WTC11 (cell line): ENCODE data around the gene FAM114A2. TPM values are rescaled to one million over a fixed set of nuclear protein-coding genes. Genes with fewer than 3 reads are reported as not detected.

ENCODE experiments used
- ATAC-seq: fragments of 200-7000 bp; cut with Tn5 transposase; 2 replicates; pipeline ENCODE4 v1.10.0; 2021; ENCODE audit warnings: mild to moderate bottlenecking, moderate library complexity
- CTCF ChIA-PET: fragments of 300-600 bp; sonication (Branson Sonifier 250); formaldehyde crosslinking; loops from one replicate; lab custom pipeline; 2021; ENCODE audit warnings: antibody characterized with exemption; lab: Charles Lee
- POLR2A ChIA-PET: fragments of 350-600 bp; sonication (Branson Sonifier 250); formaldehyde crosslinking; loops from one replicate; lab custom pipeline; 2021; ENCODE audit warnings: antibody characterized with exemption; lab: Charles Lee
- DNase-seq: peaks from one replicate; pipeline ENCODE4 v3.0.0; 2021; ENCODE audit warnings: low spot score
- H3K27ac Mint-ChIP-seq: 2 replicates; pipeline ENCODE4 v1.8.0; 2021; ENCODE audit warnings: mixed read lengths
- H3K27me3 Mint-ChIP-seq: 2 replicates; pipeline ENCODE4 v1.8.0; 2021; ENCODE audit warnings: low read depth, mild to moderate bottlenecking, moderate library complexity, mixed read lengths
- H3K36me3 Mint-ChIP-seq: 2 replicates; pipeline ENCODE4 v1.8.0; 2021; ENCODE audit warnings: mixed read lengths
- H3K4me1 Mint-ChIP-seq: 2 replicates; pipeline ENCODE4 v1.8.0; 2022; ENCODE audit warnings: mixed read lengths
- H3K4me3 Mint-ChIP-seq: 2 replicates; pipeline ENCODE4 v1.8.0; 2021; ENCODE audit warnings: mild to moderate bottlenecking, moderate library complexity, mixed read lengths
- H3K9me3 Mint-ChIP-seq: 2 replicates; pipeline ENCODE4 v1.8.0; 2021; ENCODE audit warnings: mixed read lengths
- ELF4 ChIP-seq: sonication (generic); formaldehyde crosslinking; IDR thresholded peaks from 2 replicates; pipeline ENCODE4 v1.8.1; 2022; ENCODE audit warnings: low read depth, mild to moderate bottlenecking, moderate library complexity, missing genetic modification reagents
- ETV6 ChIP-seq: sonication (generic); formaldehyde crosslinking; IDR thresholded peaks from 2 replicates; pipeline ENCODE4 v1.8.1; 2022; ENCODE audit warnings: mild to moderate bottlenecking, missing genetic modification reagents
- FOXK1 ChIP-seq: sonication (generic); formaldehyde crosslinking; IDR thresholded peaks from 2 replicates; pipeline ENCODE4 v1.8.0; 2022; ENCODE audit warnings: mild to moderate bottlenecking, moderate library complexity, missing genetic modification reagents
- GRHL2 ChIP-seq: fragments of 250-450 bp; sonication (Bioruptor Pico); IDR thresholded peaks from 2 replicates; pipeline ENCODE4 v1.8.0; 2022; ENCODE audit warnings: mild to moderate bottlenecking, moderate library complexity; ENCODE audit not compliant: insufficient replicate concordance, severe bottlenecking
- IRF2 ChIP-seq: sonication (generic); formaldehyde crosslinking; IDR thresholded peaks from 2 replicates; pipeline ENCODE4 v1.8.0; 2022; ENCODE audit warnings: low read depth, missing genetic modification reagents, borderline replicate concordance
- JAZF1 ChIP-seq: fragments of 250-450 bp; sonication (Bioruptor Pico); IDR thresholded peaks from 2 replicates; pipeline ENCODE4 v1.9.0; 2021; ENCODE audit warnings: moderate library complexity, mild to moderate bottlenecking, inconsistent platforms
- JUN ChIP-seq: sonication (generic); formaldehyde crosslinking; IDR thresholded peaks from 2 replicates; pipeline ENCODE4 v1.8.0; 2023; ENCODE audit warnings: mild to moderate bottlenecking, missing genetic modification reagents
- NR2C2 ChIP-seq: sonication (generic); formaldehyde crosslinking; IDR thresholded peaks from 2 replicates; pipeline ENCODE4 v1.8.0; 2022; ENCODE audit warnings: mild to moderate bottlenecking, missing genetic modification reagents
- OVOL2 ChIP-seq: fragments of 250-450 bp; sonication (Bioruptor Pico); IDR thresholded peaks from 2 replicates; pipeline ENCODE4 v1.9.0; 2021; ENCODE audit warnings: mild to moderate bottlenecking, borderline replicate concordance
- PRRX2 ChIP-seq: fragments of 250-450 bp; sonication (Bioruptor Pico); IDR thresholded peaks from 2 replicates; pipeline ENCODE4 v1.8.0; 2021; ENCODE audit warnings: mild to moderate bottlenecking
- SOX15 ChIP-seq: fragments of 250-450 bp; sonication (Bioruptor Pico); IDR thresholded peaks from 2 replicates; pipeline ENCODE4 v1.9.0; 2021; ENCODE audit warnings: mild to moderate bottlenecking
- ZNF219 ChIP-seq: sonication (generic); formaldehyde crosslinking; IDR thresholded peaks from 2 replicates; pipeline ENCODE4 v1.8.0; 2023; ENCODE audit warnings: missing genetic modification reagents, mild to moderate bottlenecking, borderline replicate concordance
- ZNF396 ChIP-seq: fragments of 250-450 bp; sonication (Bioruptor Pico); IDR thresholded peaks from 2 replicates; pipeline ENCODE4 v1.8.0; 2021; ENCODE audit warnings: mild to moderate bottlenecking, moderate library complexity, borderline replicate concordance
- ZNF416 ChIP-seq: fragments of 250-450 bp; sonication (Bioruptor Pico); IDR thresholded peaks from 2 replicates; pipeline ENCODE4 v1.9.0; 2021; ENCODE audit warnings: mild to moderate bottlenecking, inconsistent platforms
- total RNA-seq: library from RNA; stranded (reverse); gene quantifications from 3 replicates; pipeline ENCODE4 v1.2.3, GENCODE V29; 2021
- TF ChIP-seq, protein P1 (sequence below): sonication (generic); formaldehyde crosslinking; IDR thresholded peaks from 2 replicates; pipeline ENCODE4 v1.8.1; 2022; ENCODE audit warnings: low read depth, mild to moderate bottlenecking, moderate library complexity, missing genetic modification reagents, borderline replicate concordance
- TF ChIP-seq, protein P2 (sequence below): fragments of 250-450 bp; sonication (Bioruptor Pico); IDR thresholded peaks from 2 replicates; pipeline ENCODE4 v1.9.0; 2021; ENCODE audit warnings: mild to moderate bottlenecking
- TF ChIP-seq, protein P3 (sequence below): fragments of 250-450 bp; sonication (Bioruptor Pico); IDR thresholded peaks from 2 replicates; pipeline ENCODE4 v1.8.0; 2021; ENCODE audit warnings: mild to moderate bottlenecking
- TF ChIP-seq, protein P4 (sequence below): fragments of 250-450 bp; sonication (Bioruptor Pico); IDR thresholded peaks from 2 replicates; pipeline ENCODE4 v1.9.0; 2021; ENCODE audit warnings: mild to moderate bottlenecking, borderline replicate concordance
- TF ChIP-seq, protein P5 (sequence below): sonication (generic); formaldehyde crosslinking; IDR thresholded peaks from 2 replicates; pipeline ENCODE4 v1.8.1; 2022; ENCODE audit warnings: missing genetic modification reagents, borderline replicate concordance
- TF ChIP-seq, protein P6 (sequence below): sonication (generic); formaldehyde crosslinking; conservative IDR thresholded peaks from 2 replicates; pipeline ENCODE4 v1.8.1; 2022; ENCODE audit warnings: mild to moderate bottlenecking, missing genetic modification reagents
- TF ChIP-seq, protein P7 (sequence below): fragments of 250-450 bp; sonication (Bioruptor Pico); IDR thresholded peaks from 2 replicates; pipeline ENCODE4 v2.1.2; 2022; ENCODE audit warnings: mild to moderate bottlenecking, moderate library complexity
- TF ChIP-seq, protein P8 (sequence below): sonication (generic); formaldehyde crosslinking; IDR thresholded peaks from 2 replicates; pipeline ENCODE4 v1.8.0; 2023; ENCODE audit warnings: missing genetic modification reagents

Gene FAM114A2
- total RNA-seq, 1 experiment from 2014 or later, result 10.1 TPM

DNA sequence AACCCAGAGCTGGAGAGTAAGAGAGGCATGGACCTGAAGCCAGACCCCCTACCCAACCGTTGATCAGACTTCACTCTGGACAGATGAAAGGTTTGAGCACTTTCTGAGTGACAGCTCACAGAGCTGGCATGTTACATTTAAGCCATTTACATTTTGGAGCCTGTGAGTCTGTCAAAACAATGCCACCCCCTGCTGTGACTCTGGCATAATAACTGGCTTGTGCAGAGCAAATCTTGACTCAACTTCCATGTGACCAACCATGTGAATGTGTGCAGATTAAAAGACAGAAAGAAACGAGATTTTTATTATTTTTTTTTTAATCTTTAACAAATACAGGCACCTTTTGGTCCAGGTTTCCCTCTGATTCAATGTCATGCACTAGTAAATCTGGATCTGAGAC, 48.5 kb upstream of the FAM114A2 start (continued):
- TF ChIP-seq, protein P1, sequence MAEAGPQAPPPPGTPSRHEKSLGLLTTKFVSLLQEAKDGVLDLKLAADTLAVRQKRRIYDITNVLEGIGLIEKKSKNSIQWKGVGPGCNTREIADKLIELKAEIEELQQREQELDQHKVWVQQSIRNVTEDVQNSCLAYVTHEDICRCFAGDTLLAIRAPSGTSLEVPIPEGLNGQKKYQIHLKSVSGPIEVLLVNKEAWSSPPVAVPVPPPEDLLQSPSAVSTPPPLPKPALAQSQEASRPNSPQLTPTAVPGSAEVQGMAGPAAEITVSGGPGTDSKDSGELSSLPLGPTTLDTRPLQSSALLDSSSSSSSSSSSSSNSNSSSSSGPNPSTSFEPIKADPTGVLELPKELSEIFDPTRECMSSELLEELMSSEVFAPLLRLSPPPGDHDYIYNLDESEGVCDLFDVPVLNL, result no peak
- TF ChIP-seq, protein P2, sequence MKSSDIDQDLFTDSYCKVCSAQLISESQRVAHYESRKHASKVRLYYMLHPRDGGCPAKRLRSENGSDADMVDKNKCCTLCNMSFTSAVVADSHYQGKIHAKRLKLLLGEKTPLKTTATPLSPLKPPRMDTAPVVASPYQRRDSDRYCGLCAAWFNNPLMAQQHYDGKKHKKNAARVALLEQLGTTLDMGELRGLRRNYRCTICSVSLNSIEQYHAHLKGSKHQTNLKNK (CRISPR knock-in tag), result no peak
- no peak for TF ChIP-seq ZNF396
- no peak for TF ChIP-seq SOX15 (CRISPR knock-in tag)
- TF ChIP-seq IRF2, result no peak
- TF ChIP-seq NR2C2 (CRISPR knock-in tag), result no peak
- TF ChIP-seq, all 79 proteins: peak for 0

DNA sequence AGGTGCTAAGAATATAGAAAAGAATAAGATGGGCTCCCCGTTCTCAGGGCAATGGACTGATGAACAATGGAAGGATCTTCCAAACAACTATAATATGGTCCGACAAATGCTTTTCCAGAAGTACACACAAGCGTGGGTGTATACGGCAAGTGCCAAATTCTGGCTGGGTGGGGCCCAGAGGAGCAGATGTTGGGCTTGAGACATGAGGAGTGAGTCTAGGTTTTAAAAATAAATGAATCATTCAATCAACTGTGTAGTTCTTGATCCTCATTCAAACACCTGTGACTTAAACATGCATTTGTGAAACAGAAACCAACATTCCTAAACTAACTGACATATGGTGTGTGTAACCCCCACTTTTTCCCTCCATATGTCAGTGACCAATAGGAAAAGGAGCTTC, 47.9 kb upstream of the FAM114A2 start:
- TF ChIP-seq OVOL2 (CRISPR knock-in tag), result no peak
- TF ChIP-seq, protein P3, sequence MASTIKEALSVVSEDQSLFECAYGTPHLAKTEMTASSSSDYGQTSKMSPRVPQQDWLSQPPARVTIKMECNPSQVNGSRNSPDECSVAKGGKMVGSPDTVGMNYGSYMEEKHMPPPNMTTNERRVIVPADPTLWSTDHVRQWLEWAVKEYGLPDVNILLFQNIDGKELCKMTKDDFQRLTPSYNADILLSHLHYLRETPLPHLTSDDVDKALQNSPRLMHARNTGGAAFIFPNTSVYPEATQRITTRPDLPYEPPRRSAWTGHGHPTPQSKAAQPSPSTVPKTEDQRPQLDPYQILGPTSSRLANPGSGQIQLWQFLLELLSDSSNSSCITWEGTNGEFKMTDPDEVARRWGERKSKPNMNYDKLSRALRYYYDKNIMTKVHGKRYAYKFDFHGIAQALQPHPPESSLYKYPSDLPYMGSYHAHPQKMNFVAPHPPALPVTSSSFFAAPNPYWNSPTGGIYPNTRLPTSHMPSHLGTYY, result no peak
- no peak for TF ChIP-seq FOXK1 (CRISPR knock-in tag)
- no peak for TF ChIP-seq JUN
- TF ChIP-seq PRRX2 (CRISPR knock-in tag), result no peak
- TF ChIP-seq, protein P4, sequence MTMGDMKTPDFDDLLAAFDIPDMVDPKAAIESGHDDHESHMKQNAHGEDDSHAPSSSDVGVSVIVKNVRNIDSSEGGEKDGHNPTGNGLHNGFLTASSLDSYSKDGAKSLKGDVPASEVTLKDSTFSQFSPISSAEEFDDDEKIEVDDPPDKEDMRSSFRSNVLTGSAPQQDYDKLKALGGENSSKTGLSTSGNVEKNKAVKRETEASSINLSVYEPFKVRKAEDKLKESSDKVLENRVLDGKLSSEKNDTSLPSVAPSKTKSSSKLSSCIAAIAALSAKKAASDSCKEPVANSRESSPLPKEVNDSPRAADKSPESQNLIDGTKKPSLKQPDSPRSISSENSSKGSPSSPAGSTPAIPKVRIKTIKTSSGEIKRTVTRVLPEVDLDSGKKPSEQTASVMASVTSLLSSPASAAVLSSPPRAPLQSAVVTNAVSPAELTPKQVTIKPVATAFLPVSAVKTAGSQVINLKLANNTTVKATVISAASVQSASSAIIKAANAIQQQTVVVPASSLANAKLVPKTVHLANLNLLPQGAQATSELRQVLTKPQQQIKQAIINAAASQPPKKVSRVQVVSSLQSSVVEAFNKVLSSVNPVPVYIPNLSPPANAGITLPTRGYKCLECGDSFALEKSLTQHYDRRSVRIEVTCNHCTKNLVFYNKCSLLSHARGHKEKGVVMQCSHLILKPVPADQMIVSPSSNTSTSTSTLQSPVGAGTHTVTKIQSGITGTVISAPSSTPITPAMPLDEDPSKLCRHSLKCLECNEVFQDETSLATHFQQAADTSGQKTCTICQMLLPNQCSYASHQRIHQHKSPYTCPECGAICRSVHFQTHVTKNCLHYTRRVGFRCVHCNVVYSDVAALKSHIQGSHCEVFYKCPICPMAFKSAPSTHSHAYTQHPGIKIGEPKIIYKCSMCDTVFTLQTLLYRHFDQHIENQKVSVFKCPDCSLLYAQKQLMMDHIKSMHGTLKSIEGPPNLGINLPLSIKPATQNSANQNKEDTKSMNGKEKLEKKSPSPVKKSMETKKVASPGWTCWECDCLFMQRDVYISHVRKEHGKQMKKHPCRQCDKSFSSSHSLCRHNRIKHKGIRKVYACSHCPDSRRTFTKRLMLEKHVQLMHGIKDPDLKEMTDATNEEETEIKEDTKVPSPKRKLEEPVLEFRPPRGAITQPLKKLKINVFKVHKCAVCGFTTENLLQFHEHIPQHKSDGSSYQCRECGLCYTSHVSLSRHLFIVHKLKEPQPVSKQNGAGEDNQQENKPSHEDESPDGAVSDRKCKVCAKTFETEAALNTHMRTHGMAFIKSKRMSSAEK (CRISPR knock-in tag), result no peak
- TF ChIP-seq, protein P5, sequence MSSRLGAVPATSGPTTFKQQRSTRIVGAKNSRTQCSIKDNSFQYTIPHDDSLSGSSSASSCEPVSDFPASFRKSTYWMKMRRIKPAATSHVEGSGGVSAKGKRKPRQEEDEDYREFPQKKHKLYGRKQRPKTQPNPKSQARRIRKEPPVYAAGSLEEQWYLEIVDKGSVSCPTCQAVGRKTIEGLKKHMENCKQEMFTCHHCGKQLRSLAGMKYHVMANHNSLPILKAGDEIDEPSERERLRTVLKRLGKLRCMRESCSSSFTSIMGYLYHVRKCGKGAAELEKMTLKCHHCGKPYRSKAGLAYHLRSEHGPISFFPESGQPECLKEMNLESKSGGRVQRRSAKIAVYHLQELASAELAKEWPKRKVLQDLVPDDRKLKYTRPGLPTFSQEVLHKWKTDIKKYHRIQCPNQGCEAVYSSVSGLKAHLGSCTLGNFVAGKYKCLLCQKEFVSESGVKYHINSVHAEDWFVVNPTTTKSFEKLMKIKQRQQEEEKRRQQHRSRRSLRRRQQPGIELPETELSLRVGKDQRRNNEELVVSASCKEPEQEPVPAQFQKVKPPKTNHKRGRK, result no peak
- peaks cover 22% of the 10 kb centered on the region for H3K4me1 Mint-ChIP-seq
- ChIA-PET POLR2A (no interaction called here), CTCF (interaction anchor here (0.7 to 2.0 kb wide), 7 partner anchors 9 to 104 kb away, joined by 3 to 14 read pairs (median 4); partner anchors contain the start of gene GALNT10)
- H3K27me3 Mint-ChIP-seq, result peaks cover 13% of the 10 kb centered on the region
- no peak overlapping the region for H3K4me3 Mint-ChIP-seq
- DNase-seq, result no peak
- no peaks in the 10 kb centered on the region; the same call in 1 of the 2 replicates for H3K9me3 Mint-ChIP-seq
- no peaks in the 10 kb centered on the region for H3K36me3 Mint-ChIP-seq
- ATAC-seq, result no peak
- H3K27ac Mint-ChIP-seq, result no peak overlapping the region

DNA sequence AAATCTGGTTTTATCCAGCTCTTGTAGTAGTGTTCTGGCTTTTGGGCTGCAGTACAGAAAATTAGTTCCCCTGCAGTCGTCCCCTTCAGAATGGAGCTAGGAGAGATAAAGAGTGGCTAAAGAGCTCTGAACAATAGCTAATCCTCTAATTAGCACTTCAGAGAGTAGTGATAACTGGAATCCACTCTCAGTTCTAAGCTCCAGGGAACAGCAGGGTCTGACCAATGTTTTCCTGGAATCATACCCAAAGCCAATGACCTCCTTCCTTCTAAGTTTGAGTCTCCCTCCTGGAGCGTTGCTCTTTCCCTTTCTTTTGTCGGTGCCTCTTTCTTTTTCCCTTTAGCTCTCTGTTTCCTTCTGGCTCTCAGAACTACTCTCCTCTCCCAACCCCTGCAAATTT, 47.4 kb upstream of the FAM114A2 start:
- Mint-ChIP-seq H3K4me1 (peaks cover 22% of the 10 kb centered on the region), H3K36me3 (no peaks in the 10 kb centered on the region), H3K4me3 (no peak overlapping the region), H3K9me3 (no peaks in the 10 kb centered on the region; the same call in 1 of the 2 replicates), H3K27ac (no peak overlapping the region), H3K27me3 (peaks cover 13% of the 10 kb centered on the region)
- ChIA-PET CTCF (interaction anchor here (0.8 to 2.0 kb wide), 7 partner anchors 10 to 319 kb away, joined by 3 to 14 read pairs (median 3); partner anchors contain the start of gene GALNT10), POLR2A (no interaction called here)
- no peak for DNase-seq
- 0 out of 2 replicates have a peak, but pooled peaks have one; percentile 17 for ATAC-seq
- TF ChIP-seq GRHL2 (no peak), ZNF219 (CRISPR knock-in tag) (no peak), ZNF416 (CRISPR knock-in tag) (no peak), JUN (no peak), JAZF1 (CRISPR knock-in tag) (no peak), ETV6 (CRISPR knock-in tag) (no peak), ELF4 (CRISPR knock-in tag) (no peak)
- TF ChIP-seq, protein P6, sequence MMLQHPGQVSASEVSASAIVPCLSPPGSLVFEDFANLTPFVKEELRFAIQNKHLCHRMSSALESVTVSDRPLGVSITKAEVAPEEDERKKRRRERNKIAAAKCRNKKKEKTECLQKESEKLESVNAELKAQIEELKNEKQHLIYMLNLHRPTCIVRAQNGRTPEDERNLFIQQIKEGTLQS (CRISPR knock-in tag), result no peak
- TF ChIP-seq, protein P7, sequence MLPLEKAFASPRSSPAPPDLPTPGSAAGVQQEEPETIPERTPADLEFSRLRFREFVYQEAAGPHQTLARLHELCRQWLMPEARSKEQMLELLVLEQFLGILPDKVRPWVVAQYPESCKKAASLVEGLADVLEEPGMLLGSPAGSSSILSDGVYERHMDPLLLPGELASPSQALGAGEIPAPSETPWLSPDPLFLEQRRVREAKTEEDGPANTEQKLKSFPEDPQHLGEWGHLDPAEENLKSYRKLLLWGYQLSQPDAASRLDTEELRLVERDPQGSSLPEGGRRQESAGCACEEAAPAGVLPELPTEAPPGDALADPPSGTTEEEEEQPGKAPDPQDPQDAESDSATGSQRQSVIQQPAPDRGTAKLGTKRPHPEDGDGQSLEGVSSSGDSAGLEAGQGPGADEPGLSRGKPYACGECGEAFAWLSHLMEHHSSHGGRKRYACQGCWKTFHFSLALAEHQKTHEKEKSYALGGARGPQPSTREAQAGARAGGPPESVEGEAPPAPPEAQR, result no peak
- TF ChIP-seq, protein P8, sequence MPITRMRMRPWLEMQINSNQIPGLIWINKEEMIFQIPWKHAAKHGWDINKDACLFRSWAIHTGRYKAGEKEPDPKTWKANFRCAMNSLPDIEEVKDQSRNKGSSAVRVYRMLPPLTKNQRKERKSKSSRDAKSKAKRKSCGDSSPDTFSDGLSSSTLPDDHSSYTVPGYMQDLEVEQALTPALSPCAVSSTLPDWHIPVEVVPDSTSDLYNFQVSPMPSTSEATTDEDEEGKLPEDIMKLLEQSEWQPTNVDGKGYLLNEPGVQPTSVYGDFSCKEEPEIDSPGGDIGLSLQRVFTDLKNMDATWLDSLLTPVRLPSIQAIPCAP (CRISPR knock-in tag), result no peak
